Cardiac muscle cell (in vitro differentiated cells and primary cell): ENCODE results near the gene TNIK. TPM values are rescaled to one million over a fixed set of nuclear protein-coding genes. Genes with fewer than 3 reads are reported as not detected.

ENCODE experiments used
- DNase-seq, 2 donors: peaks; one replicate each; pipeline versions ENCODE4 v3.0.0 to v3.0.0-alpha.2; 2010 to 2017; ENCODE audit warnings: low read depth in 1 of 2, low spot score in 1 of 2
- H3K27ac ChIP-seq: fragments of 200-600 bp; sonication (generic); 2 replicates; pipeline ENCODE4 v1.5.1; 2016
- H3K27me3 ChIP-seq: fragments of 200-600 bp; sonication (generic); 2 replicates; pipeline ENCODE4 v1.6.0; 2016; ENCODE audit warnings: control low read depth
- H3K36me3 ChIP-seq: fragments of 200-600 bp; sonication (generic); 2 replicates; pipeline ENCODE4 v1.5.1; 2016; ENCODE audit warnings: control low read depth
- H3K4me1 ChIP-seq: fragments of 200-600 bp; sonication (generic); 2 replicates; pipeline ENCODE4 v1.8.1; 2017; ENCODE audit warnings: low read depth, mild to moderate bottlenecking, mixed run types
- H3K4me3 ChIP-seq: fragments of 200-600 bp; sonication (generic); 2 replicates; pipeline ENCODE4 v1.5.1; 2016; ENCODE audit warnings: mild to moderate bottlenecking
- H3K9me3 ChIP-seq: fragments of 200-600 bp; sonication (generic); 2 replicates; pipeline ENCODE4 v1.5.1; 2017; ENCODE audit warnings: low read depth, mild to moderate bottlenecking, control low read depth
- CTCF ChIP-seq: IDR thresholded peaks from 2 replicates; pipeline ENCODE4 v1.5.1; 2012; ENCODE audit warnings: low read depth, mild to moderate bottlenecking, low read length
- polyA plus RNA-seq: library from polyadenylated mRNA; unstranded; fragments of >200 nt; fragmentation: Nextera tagmentation; extraction: Ambion mirVana; gene quantifications from 2 replicates; pipeline ENCODE4 v1.2.1, GENCODE V29; 2016
- total RNA-seq: library from RNA; depleted of rRNA; stranded (reverse); fragments of >200 nt; gene quantifications from 2 replicates; pipeline ENCODE4 v1.2.3, GENCODE V29; 2016

Gene TNIK
- total and polyA plus RNA-seq, 2 experiments from 2014 or later: 32.8 to 55.1 TPM

- H3K36me3 ChIP-seq: no peaks in the 10 kb centered on the region
- peaks cover 10% of the 10 kb centered on the region for H3K4me1 ChIP-seq
- no peak for DNase-seq
- H3K27ac ChIP-seq: no peak overlapping the region
- H3K9me3 ChIP-seq: no peaks in the 10 kb centered on the region
- no peak for TF ChIP-seq CTCF
- H3K4me3 ChIP-seq: no peak overlapping the region
- H3K27me3 ChIP-seq: no peaks in the 10 kb centered on the region
Observed at GRCh38 chr3:171213178-171213577, 247.0 kb downstream of the TNIK start.

- no peaks in the 10 kb centered on the region for H3K27me3 ChIP-seq
- no peak overlapping the region for H3K27ac ChIP-seq
- peaks cover 10% of the 10 kb centered on the region for H3K4me1 ChIP-seq
- DNase-seq: no peak
- no peaks in the 10 kb centered on the region for H3K9me3 ChIP-seq
- no peak for TF ChIP-seq CTCF
- no peaks in the 10 kb centered on the region for H3K36me3 ChIP-seq
- H3K4me3 ChIP-seq: no peak overlapping the region
Observed at GRCh38 chr3:171212648-171213047, 247.6 kb downstream of the TNIK start.

GRCh38 chr3:171206283-171206682 lies 253.9 kb downstream of the TNIK start:
- H3K4me3 ChIP-seq: no peak overlapping the region
- no peak overlapping the region for H3K27ac ChIP-seq
- DNase-seq: no peak
- H3K27me3 ChIP-seq: no peaks in the 10 kb centered on the region
- TF ChIP-seq CTCF: no peak
- H3K9me3 ChIP-seq: no peaks in the 10 kb centered on the region
- peaks cover 28% of the 10 kb centered on the region for H3K4me1 ChIP-seq
- no peaks in the 10 kb centered on the region for H3K36me3 ChIP-seq

GRCh38 chr3:171204942-171205341 lies 255.3 kb downstream of the TNIK start:
- TF ChIP-seq CTCF: no peak
- no peak for DNase-seq
- no peak overlapping the region for H3K4me3 ChIP-seq
- no peaks in the 10 kb centered on the region for H3K9me3 ChIP-seq
- H3K4me1 ChIP-seq: peaks cover 30% of the 10 kb centered on the region
- no peaks in the 10 kb centered on the region for H3K36me3 ChIP-seq
- no peaks in the 10 kb centered on the region for H3K27me3 ChIP-seq
- H3K27ac ChIP-seq: no peak overlapping the region

GRCh38 chr3:171201825-171202224 lies 258.4 kb downstream of the TNIK start:
- H3K9me3 ChIP-seq: no peaks in the 10 kb centered on the region
- peaks cover 33% of the 10 kb centered on the region for H3K4me1 ChIP-seq
- H3K27ac ChIP-seq: no peak overlapping the region
- DNase-seq: peak in 1 of 2 donors; percentile 20
- no peak for TF ChIP-seq CTCF
- no peaks in the 10 kb centered on the region for H3K36me3 ChIP-seq
- no peak overlapping the region for H3K4me3 ChIP-seq
- no peaks in the 10 kb centered on the region for H3K27me3 ChIP-seq

- Histone ChIP-seq H3K36me3 (no peaks in the 10 kb centered on the region), H3K4me1 (peaks cover 33% of the 10 kb centered on the region), H3K9me3 (no peaks in the 10 kb centered on the region), H3K27me3 (no peaks in the 10 kb centered on the region), H3K27ac (peak overlapping the region; percentile 71), H3K4me3 (no peak overlapping the region)
- no peak for DNase-seq
- TF ChIP-seq CTCF: no peak
Observed at GRCh38 chr3:171200750-171201088, 259.5 kb downstream of the TNIK start.
